HPDE6-E6E7 (cell line): ENCODE measurements around the gene GCK.

Experiments
- DNase-seq: peaks from one replicate; pipeline ENCODE4 v3.0.0; 2011; ENCODE audit warnings: missing footprints; ENCODE audit errors: extremely low spot score

Gene GCK

GRCh38 chr7:44155191-44156185 is 33.8 kb downstream of the GCK start:
- DNase-seq = no peak

GRCh38 chr7:44154703-44155102 is 34.5 kb downstream of the GCK start:
- no peak for DNase-seq

DNA sequence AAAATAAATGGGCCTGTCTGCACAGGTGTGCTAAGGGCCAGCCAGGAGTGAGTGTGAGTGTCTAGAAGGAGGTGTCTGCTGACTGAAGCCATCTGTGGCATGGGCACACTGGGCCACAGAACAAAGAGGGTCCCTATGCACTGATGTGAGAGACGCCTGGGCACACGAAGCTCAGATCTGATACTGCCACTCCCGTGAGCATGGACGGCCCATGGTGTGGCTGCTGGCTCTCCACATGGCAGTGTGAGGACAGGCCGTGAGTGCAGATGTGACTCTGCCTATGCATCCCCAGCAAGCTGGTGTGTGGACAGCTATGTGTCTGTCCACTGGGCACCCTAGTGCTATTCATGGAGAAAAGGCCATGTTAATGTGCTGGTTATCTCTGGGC is 35.3 kb downstream of the GCK start:
- no peak for DNase-seq

DNA sequence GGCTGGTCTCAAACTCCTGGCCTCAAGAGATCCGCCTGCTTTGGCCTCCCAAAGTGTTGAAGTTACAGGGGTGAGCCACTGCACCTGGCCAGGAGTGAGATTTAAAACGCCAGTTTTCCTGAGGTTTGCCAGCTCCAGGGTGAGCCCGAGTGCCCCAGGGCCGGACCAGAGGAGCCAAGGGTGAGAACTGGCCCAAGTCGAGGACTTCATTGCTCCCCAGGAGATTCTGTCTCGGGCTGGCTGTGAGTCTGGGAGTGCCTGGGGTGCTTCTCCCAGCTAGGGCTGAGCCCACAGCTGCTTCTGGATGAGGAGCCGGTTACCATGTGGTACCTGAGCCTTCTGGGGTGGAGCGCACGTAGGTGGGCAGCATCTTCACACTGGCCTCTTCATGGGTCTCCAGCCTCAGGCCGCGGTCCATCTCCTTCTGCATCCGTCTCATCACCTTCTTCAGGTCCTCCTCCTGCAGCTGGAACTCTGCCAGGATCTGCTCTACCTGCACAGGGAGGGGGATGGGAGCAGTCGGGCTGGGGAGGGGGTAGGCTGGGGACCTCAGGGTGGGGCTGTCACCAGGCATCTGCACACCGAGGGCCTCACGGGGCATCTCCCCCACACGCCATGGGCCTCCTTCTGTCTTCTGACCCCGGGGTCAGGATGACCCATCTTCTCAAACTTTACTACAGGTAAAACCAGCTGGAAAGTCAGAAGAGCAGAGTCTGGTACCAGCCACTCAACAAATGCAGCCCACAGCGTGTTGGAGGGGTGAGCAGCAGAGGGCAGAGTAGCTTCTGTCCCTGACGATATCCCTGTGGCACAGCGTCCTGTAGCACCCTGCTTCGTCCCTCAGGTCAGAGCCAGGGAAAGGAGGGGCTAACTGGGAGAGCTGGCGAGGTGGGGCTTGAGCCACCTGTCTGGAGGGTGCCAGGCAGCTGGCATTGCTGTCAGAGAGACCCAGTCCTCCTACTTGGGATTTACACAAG is 36.0 kb downstream of the GCK start:
- DNase-seq = no peak

- DNase-seq = no peak
These were observed 37.3 kb downstream of the GCK start for GRCh38 chr7:44151956-44152355.

DNA sequence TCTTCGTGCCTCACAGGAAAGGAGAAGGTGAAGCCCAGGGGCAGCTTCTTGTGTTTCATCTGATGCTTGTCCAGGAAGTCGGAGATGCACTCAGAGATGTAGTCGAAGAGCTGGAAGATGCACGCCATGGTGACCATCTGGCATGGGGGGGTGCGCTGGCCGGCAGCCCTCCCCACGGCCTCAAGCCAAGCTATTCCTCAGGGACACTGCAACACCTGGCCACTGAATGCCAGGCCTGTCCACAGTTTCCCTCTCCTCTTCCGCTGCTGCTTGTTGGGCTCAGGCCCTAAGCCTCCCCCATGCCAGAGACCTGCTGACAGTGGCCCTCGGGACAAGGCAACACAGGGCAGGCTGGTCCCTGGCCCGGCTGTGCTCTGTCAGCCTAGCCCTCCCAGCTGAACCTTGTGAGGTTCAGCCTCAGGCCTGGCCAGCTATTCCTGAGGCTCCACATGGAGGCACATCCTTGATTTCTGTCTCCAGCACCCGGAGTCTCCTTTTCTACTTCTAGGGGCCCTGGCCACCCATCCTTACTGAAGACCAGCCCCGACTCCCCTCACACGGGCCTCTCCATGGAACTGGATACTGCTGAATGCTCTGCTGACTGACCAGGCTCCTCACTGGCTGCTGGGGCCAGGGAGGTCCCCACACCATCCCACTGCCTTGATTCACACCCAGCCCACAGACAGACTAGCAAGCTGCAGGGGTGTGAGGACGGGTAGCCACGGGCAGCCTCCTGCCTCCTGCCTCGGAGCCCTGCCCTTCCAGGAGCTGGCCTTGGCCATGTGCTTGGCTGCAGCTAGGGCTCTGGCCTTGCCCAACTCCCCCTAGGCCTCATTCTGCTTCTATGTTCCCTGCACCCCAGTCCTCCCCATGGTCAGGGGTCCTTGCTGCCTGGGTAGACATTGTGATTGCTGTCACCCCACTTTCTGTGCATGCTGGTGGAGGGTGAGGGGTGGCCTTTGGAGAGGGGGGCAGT is 38.0 kb downstream of the GCK start:
- no peak for DNase-seq

DNA sequence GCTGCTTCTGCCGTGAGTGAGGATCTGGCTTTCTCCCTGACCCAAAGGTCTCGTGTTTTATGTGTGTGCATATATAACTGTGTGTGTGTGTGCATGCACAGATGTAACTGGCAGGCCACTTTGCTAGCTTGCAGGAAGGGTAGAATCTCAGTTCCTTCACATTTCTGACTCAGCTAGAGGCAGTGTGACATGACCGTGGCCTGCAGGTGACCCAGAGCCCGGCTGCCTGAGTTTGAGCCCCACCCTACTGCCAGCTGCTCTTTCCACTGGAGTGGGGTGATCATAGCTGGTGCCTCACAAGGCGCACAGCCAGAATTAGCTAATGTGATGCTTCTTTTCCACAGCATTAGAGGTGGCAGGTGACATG is 38.8 kb downstream of the GCK start:
- no peak for DNase-seq

DNA sequence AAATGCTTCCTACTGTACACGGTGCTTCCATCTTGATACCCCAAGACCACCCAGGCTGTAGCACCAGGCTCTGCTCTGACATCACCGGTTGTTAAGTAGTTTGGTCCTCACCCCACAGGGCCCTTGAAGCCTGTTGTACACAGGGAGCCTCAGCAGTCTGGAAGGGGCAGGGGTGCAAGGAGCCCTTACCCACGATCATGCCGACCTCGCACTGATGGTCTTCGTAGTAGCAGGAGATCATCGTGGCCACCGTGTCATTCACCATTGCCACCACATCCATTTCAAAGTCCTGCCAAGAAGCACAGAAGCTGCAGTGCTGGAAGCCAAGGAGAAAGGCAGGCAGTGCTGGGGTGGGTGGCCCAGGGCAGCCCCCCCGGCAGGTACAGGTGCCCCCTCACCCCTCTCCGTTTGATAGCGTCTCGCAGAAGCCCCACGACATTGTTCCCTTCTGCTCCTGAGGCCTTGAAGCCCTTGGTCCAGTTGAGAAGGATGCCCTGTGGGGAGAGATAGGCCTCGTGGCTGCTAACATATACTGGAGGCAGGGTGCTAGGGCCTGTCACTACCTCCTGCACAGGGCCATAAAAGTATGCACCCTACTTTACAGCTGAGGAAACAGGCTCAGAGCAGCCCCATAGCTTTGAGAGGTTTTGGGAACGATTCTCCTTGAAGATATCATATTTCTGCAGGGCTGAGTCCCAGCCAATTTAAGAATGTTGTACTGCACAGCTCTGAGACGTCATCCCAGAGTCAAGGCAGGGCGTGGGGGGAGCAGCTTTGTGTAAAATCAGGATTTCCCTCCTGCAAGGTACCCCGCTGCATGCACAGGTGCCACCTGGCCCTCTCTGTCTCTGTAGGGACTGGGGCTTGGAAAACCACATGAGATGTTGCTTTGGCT is 39.4 kb downstream of the GCK start:
- no peak for DNase-seq

GRCh38 chr7:44148961-44149536 is 40.2 kb downstream of the GCK start:
- no peak for DNase-seq

DNA sequence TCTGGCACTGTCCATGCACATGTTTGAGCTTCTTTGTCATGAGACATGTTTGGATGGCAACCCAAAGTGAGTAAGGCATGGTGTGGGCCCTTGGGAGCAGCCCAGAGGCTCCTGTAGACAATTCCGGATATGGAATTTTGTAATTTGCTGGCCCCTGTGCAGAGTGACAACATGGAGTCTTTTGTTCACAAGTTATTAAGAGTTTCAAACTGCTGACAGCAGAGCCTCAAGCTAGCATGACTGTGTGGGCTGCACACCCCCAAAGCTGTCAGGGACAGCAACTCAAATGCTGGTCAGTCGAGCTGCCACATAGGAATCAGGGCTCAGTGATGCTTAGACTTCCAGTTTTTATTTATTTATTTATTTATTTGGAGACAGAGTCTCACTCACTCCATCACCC is 41.1 kb downstream of the GCK start:
- DNase-seq = no peak

DNA sequence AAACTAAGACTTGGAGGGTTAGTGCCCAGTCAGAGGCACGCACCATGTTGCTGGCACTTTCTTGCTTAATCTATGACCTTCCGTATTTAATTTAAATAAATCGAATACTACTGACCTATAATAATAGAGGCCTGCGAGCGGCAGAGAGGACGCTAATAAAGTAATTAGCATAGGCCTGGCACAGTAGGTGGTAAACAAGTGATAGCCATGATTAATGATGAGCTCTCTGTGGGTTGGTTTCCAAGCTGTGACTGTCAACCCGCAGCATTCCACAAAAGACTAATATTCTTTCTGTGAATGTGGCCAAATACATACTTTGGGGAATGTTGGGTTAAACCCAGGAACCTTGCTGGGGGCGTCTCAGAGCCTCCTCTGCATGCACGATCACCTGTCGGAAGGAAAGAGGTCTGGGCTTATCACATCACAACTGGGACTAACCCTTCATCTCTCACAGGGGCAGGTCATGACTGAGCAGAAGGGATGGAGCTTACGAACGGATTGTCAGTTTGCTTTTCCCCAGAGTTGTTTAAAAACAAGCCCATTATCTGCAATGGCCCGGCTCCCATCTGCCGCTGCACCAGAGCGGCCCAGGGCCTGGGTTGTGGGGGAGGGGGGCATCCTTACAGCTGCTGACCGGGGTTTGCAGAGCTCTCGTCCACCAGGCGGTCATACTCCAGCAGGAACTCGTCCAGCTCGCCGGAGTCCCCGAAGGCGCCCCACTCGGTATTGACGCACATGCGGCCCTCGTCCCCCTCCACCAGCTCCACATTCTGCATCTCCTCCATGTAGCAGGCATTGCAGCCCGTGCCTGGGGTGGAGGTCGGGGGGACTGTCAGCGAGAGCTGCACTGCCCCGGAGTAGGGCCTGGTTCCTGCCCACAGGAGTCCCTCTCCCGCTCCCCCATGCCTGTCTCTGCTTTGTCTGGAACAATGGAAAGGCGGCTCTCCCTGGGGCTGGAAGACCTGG is 41.9 kb downstream of the GCK start:
- no peak for DNase-seq

DNA sequence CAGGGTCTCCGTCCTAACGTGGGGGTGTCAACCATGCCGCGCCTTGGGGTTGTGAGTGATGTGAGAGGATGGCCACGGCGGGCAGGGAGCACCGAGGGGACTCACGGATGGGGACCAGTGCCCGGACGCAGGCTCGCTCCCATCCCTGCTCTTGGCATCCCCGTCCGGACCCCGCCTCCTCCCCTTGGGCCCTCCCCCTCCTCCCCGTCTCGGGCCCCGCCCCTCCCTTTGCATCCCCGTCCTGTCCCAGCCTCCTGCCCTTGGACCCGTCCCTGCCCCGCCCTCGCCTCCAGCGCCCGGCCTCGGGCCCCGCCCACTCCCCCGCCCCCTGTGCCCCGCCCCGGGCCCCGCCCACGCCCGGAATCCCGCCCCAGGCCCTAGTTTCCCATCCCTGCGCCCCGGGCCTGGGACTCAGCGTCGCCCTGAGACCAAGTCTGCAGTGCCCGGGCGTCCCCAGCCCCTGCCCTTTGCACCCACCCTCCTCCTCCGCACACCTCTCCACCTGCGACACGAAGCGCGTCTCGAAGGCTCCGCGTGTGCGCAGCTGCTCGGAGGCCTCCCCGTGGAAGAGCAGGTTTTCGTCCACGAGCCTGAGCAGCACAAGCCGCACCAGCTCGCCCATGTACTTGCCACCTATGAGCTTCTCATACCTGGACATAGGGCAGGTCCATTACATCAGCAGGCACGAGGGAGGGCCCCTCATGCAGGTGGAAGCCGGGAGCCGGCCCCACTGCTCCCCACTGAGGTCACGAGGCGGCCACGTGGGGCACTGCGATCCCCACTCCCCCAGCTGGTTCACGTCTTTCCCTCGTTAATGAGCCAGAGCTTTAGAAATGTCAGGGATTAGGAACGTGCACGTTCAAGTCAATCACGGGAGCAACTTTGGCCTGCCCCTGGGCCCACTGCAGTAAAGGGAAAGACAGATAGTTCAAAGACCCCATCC is 43.0 kb downstream of the GCK start:
- DNase-seq = peak; percentile 53

- DNase-seq = peak; percentile 63
These were observed 43.7 kb downstream of the GCK start for GRCh38 chr7:44145479-44145968.

GRCh38 chr7:44144968-44145478 is 44.2 kb downstream of the GCK start:
- no peak for DNase-seq

DNA sequence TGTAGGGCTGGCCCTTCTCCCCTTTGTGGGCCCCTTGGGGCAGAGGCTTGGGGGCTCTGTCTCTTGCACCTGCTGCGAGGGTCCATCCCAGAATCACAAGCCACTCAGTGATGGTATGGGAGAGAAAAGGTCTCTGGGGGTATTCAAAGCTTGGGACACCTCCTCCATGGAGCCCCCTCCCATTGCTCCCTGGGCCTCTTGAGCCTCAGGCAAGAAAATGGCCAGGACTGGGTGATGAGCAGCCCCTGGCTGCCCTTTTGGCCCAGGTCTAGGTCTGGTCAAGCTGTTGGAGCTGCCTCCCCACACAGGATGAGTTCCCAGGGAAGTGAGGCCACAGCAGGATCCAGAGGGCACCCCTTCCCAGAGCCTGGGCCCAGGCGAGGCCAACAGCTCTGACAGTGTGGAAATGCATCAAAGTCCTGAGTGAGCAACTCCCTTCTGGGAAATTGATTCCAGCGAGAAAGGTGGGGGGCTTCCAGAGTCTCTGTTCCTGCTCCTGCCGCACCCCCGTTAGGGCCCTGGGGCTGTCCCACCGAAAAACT is 44.7 kb downstream of the GCK start:
- DNase-seq = no peak

- no peak for DNase-seq
These were observed 45.5 kb downstream of the GCK start for GRCh38 chr7:44143646-44144250.
